HCT116 (cell line): Measurements from ENCODE around the gene FRMD8. TPM values are rescaled to one million over a fixed set of nuclear protein-coding genes. Genes with fewer than 3 reads are reported as not detected.
A peak's percentile ranks its signal among the peaks of the same experiment; 100 is the strongest.

Experiments used
- ATAC-seq: fragments of 200-7000 bp; cut with Tn5 transposase; 2 replicates; pipeline ENCODE4 v1.9.1; 2020; ENCODE audit warnings: mild to moderate bottlenecking, moderate library complexity
- BruUV-seq: library from RNA; stranded (reverse); fragments of 400-500 nt; replicated peaks from 2 replicates; lab custom pipeline; 2021; lab: Mats Ljungman, UMichigan
- CTCF ChIA-PET: fragments of 300-600 bp; sonication (Branson Sonifier 250); formaldehyde crosslinking; loops from one replicate; lab custom pipeline; 2021; ENCODE audit warnings: antibody characterized with exemption; lab: Charles Lee
- POLR2A ChIA-PET: fragments of 300-600, 350-600 bp; sonication (Branson Sonifier 250); formaldehyde crosslinking; loops from one replicate; lab custom pipeline; 2021; ENCODE audit warnings: antibody characterized with exemption; lab: Charles Lee
- RAD21 ChIA-PET, 2 experiments: fragments of 300-600 bp; sonication (Branson Sonifier 250); formaldehyde crosslinking; loops; one replicate each; lab custom pipeline; 2023; ENCODE audit warnings: low total read pairs in 2 of 2; ENCODE audit not compliant: uncharacterized antibody in 2 of 2, unreplicated experiment in 2 of 2, low non-redundant PET in 1 of 2; lab: Charles Lee
- DNase-seq: peaks from one replicate; pipeline ENCODE4 v3.0.0-alpha.2; 2010; ENCODE audit warnings: low read depth, low spot score
- H2AFZ ChIP-seq: fragments of 200-600 bp; shearing (Covaris generic), sonication (generic); 2 replicates; pipeline ENCODE4 v1.6.1; 2017; ENCODE audit warnings: low read depth, mixed run types, mixed read lengths, antibody characterized with exemption, low read length; ENCODE audit not compliant: poor library complexity, severe bottlenecking
- H3K27ac ChIP-seq: 2 replicates; pipeline ENCODE4 v1.5.1; 2012; ENCODE audit warnings: low read depth, low read length
- H3K27me3 ChIP-seq: fragments of 200-600 bp; sonication (generic); 2 replicates; pipeline ENCODE4 v1.6.1; 2016; ENCODE audit warnings: mixed run types, low read length, mixed read lengths; ENCODE audit not compliant: insufficient read depth
- H3K36me3 ChIP-seq, 2 experiments: fragments of 200-500 bp in 1 of 2; fragments of 200-600 bp in 1 of 2; sonication (Bioruptor generic) in 1 of 2; sonication (generic) in 1 of 2; 2 replicates each; pipeline versions ENCODE4 v1.5.1 to v1.6.1; 2014 to 2016; ENCODE audit warnings: low read length in 2 of 2, inconsistent platforms in 1 of 2, mixed read lengths in 1 of 2, mixed run types in 1 of 2; ENCODE audit not compliant: insufficient read depth in 2 of 2, control insufficient read depth in 1 of 2
- H3K4me1 ChIP-seq, 2 experiments: fragments of 200-600 bp in 1 of 2; sonication (generic) in 1 of 2; 2 replicates each; pipeline versions ENCODE4 v1.5.1 to v1.6.1; 2012 to 2017; ENCODE audit warnings: low read length in 2 of 2, inconsistent platforms in 1 of 2, mild to moderate bottlenecking in 1 of 2, mixed read lengths in 1 of 2, mixed run types in 1 of 2, moderate library complexity in 1 of 2; ENCODE audit not compliant: insufficient read depth in 2 of 2, control insufficient read depth in 1 of 2
- H3K4me2 ChIP-seq: fragments of 200-600 bp; sonication (generic); 2 replicates; pipeline ENCODE4 v1.6.1; 2017; ENCODE audit warnings: mixed run types, low read length, mixed read lengths
- H3K4me3 ChIP-seq, 2 experiments: fragments of 200-600 bp in 1 of 2; sonication (generic) in 1 of 2; replicated peaks in 1 of 2; 2 replicates each; pipeline ENCODE4 v1.5.1; 2011 to 2016; ENCODE audit warnings: low read length in 2 of 2, control low read depth in 1 of 2, low read depth in 1 of 2, mild to moderate bottlenecking in 1 of 2, mixed read lengths in 1 of 2, mixed run types in 1 of 2
- H3K79me2 ChIP-seq: fragments of 200-600 bp; sonication (generic); 2 replicates; pipeline ENCODE4 v1.6.1; 2017; ENCODE audit warnings: mild to moderate bottlenecking, mixed run types, low read length, moderate library complexity, mixed read lengths; ENCODE audit not compliant: insufficient read depth
- H3K9ac ChIP-seq: fragments of 200-600 bp; sonication (generic); 2 replicates; pipeline ENCODE4 v1.6.1; 2016; ENCODE audit warnings: low read length, mixed read lengths
- H3K9me2 ChIP-seq: fragments of 200-600 bp; sonication (generic), shearing (Covaris generic); 2 replicates; pipeline ENCODE4 v1.6.1; 2017; ENCODE audit warnings: mixed run types, mild to moderate bottlenecking, moderate library complexity; ENCODE audit not compliant: insufficient read depth
- H3K9me3 ChIP-seq, 2 experiments: fragments of 200-500 bp in 1 of 2; fragments of 200-600 bp in 1 of 2; sonication (Bioruptor generic) in 1 of 2; sonication (generic) in 1 of 2; 2 replicates each; pipeline ENCODE4 v1.6.1; 2014 to 2017; ENCODE audit warnings: low read length in 2 of 2, mixed read lengths in 2 of 2, inconsistent platforms in 1 of 2, low read depth in 1 of 2, mild to moderate bottlenecking in 1 of 2, mixed run types in 1 of 2, moderate library complexity in 1 of 2; ENCODE audit not compliant: control insufficient read depth in 1 of 2, insufficient read depth in 1 of 2
- H4K20me1 ChIP-seq: fragments of 200-600 bp; sonication (generic), shearing (Covaris generic); 2 replicates; pipeline ENCODE4 v1.6.1; 2017; ENCODE audit warnings: mixed run types, mild to moderate bottlenecking, moderate library complexity; ENCODE audit not compliant: insufficient read depth
- ELF1 ChIP-seq: IDR thresholded peaks from 2 replicates; pipeline ENCODE4 v1.6.1; 2012; ENCODE audit warnings: low read depth, borderline replicate concordance
- EZH2 ChIP-seq: fragments of 200-600 bp; sonication (generic); IDR thresholded peaks from 2 replicates; pipeline ENCODE4 v1.6.1; 2017; ENCODE audit warnings: antibody characterized with exemption, mixed run types
- JUND ChIP-seq: IDR thresholded peaks from 2 replicates; pipeline ENCODE4 v1.6.1; 2012
- POLR2A ChIP-seq: IDR thresholded peaks from 2 replicates; pipeline ENCODE4 v1.7.0; 2011; ENCODE audit warnings: borderline replicate concordance; ENCODE audit not compliant: insufficient read depth, insufficient read length; ENCODE audit errors: extremely low read depth
- POLR2AphosphoS5 ChIP-seq: IDR thresholded peaks from 2 replicates; pipeline ENCODE4 v1.6.1; 2011; ENCODE audit warnings: mild to moderate bottlenecking, low read depth, low read length, moderate library complexity
- SRF ChIP-seq: IDR thresholded peaks from 2 replicates; pipeline ENCODE4 v1.6.1; 2012; ENCODE audit warnings: low read depth
- TCF7L2 ChIP-seq: IDR thresholded peaks from 2 replicates; pipeline ENCODE4 v1.7.0; 2011; ENCODE audit warnings: borderline replicate concordance, inconsistent platforms; ENCODE audit not compliant: insufficient read depth, insufficient read length; ENCODE audit errors: extremely low read depth
- YY1 ChIP-seq: IDR thresholded peaks from 2 replicates; pipeline ENCODE4 v1.6.1; 2011; ENCODE audit warnings: low read length, low read depth, moderate library complexity, mild to moderate bottlenecking; ENCODE audit not compliant: insufficient replicate concordance; ENCODE audit errors: extremely low read depth
- ZFX ChIP-seq: fragments of 450-650 bp; IDR thresholded peaks from 2 replicates; pipeline ENCODE4 v1.6.1; 2017
- intact Hi-C: fragments of 100-400 bp; cut with micrococcal nuclease; formaldehyde crosslinking; loops from 2 replicates; pipeline ENCODE4 v1.10.0; 2022
- total RNA-seq: library from RNA; stranded (reverse); gene quantifications from one replicate; pipeline ENCODE4 v1.2.1, GENCODE V29; 2021; ENCODE audit not compliant: unreplicated experiment
- TF ChIP-seq, protein P1 (sequence below), 3 experiments: fragments of 200-600 bp in 1 of 3; sonication (generic) in 1 of 3; IDR thresholded peaks in 2 of 3; conservative IDR thresholded peaks in 1 of 3; 2 replicates each; pipeline ENCODE4 v1.5.1; 2012 to 2017; ENCODE audit warnings: low read depth in 2 of 3, low read length in 2 of 3, antibody characterized with exemption in 1 of 3, borderline replicate concordance in 1 of 3, control low read depth in 1 of 3, mild to moderate bottlenecking in 1 of 3, mixed read lengths in 1 of 3, mixed run types in 1 of 3, moderate library complexity in 1 of 3; ENCODE audit not compliant: insufficient read depth in 1 of 3
- TF ChIP-seq, protein P2 (sequence below): IDR thresholded peaks from 2 replicates; pipeline ENCODE4 v1.6.1; 2011; ENCODE audit warnings: mild to moderate bottlenecking, low read length, moderate library complexity; ENCODE audit not compliant: insufficient replicate concordance; ENCODE audit errors: extremely low read depth
- TF ChIP-seq, protein P3 (sequence below): IDR thresholded peaks from 2 replicates; pipeline ENCODE4 v1.6.1; 2012

FRMD8 gene
- total RNA-seq, 1 experiment from 2014 or later: 35.8 TPM

DNA sequence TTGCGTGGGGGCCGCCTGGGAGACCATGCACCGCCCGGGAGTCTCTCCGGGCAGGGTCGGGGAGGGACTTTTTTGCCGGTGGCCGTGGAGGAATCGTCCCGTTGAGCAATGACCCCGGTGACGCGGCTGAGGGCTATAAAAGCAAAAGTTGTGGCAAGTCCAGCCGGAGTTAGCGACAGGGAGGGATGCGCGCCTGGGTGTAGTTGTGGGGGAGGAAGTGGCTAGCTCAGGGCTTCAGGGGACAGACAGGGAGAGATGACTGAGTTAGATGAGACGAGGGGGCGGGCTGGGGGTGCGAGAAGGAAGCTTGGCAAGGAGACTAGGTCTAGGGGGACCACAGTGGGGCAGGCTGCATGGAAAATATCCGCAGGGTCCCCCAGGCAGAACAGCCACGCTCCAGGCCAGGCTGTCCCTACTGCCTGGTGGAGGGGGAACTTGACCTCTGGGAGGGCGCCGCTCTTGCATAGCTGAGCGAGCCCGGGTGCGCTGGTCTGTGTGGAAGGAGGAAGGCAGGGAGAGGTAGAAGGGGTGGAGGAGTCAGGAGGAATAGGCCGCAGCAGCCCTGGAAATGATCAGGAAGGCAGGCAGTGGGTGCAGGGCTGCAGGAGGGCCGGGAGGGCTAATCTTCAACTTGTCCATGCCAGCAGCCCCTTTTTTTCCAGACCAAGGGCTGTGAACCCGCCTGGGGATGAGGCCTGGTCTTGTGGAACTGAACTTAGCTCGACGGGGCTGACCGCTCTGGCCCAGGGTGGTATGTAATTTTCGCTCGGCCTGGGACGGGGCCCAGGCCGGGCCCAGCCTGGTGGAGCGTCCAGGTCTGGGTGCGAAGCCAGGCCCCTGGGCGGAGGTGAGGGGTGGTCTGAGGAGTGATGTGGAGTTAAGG, 36.4 kb downstream of the FRMD8 start, which contains the start of gene NEAT1:
TSS of gene NEAT1 (plus strand) at position 166 of the 883 bp plus-strand sequence.
- Histone ChIP-seq H3K9ac (peak within 1 kb of the TSS; percentile 95), H3K36me3 (peaks cover 0 to 8% of the 10 kb centered on the region in 2 experiments; a peak in 1 of 4 replicates), H3K4me1 (peaks cover 63 to 100% of the 10 kb centered on the region in 2 experiments), H3K27me3 (no peaks in the 10 kb centered on the region), H3K9me3 (no peaks in the 10 kb centered on the region), H3K4me3 (peak within 1 kb of the TSS; percentile 77 to 92), H3K27ac (peak within 1 kb of the TSS; percentile 100)
- BruUV-seq: TSS peak; percentile 59
- ChIA-PET RAD21 (interaction anchor here in 1 of 2 experiments (0.9 kb wide), 1 partner anchor 69 kb away, joined by 3 read pairs; no protein-coding TSS in a partner anchor), POLR2A (interaction anchor here (0.6 to 15.5 kb wide), 41 partner anchors 10 to 480 kb away, joined by 3 to 910 read pairs (median 4); partner anchors contain the start of genes CCDC85B, DPF2, MALAT1 and PCNX3)
- TF ChIP-seq, protein P1, sequence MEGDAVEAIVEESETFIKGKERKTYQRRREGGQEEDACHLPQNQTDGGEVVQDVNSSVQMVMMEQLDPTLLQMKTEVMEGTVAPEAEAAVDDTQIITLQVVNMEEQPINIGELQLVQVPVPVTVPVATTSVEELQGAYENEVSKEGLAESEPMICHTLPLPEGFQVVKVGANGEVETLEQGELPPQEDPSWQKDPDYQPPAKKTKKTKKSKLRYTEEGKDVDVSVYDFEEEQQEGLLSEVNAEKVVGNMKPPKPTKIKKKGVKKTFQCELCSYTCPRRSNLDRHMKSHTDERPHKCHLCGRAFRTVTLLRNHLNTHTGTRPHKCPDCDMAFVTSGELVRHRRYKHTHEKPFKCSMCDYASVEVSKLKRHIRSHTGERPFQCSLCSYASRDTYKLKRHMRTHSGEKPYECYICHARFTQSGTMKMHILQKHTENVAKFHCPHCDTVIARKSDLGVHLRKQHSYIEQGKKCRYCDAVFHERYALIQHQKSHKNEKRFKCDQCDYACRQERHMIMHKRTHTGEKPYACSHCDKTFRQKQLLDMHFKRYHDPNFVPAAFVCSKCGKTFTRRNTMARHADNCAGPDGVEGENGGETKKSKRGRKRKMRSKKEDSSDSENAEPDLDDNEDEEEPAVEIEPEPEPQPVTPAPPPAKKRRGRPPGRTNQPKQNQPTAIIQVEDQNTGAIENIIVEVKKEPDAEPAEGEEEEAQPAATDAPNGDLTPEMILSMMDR (IDR thresholded peaks at IDR 0.05 in 2 of 3, conservative IDR thresholded peaks at IDR 0.05 in 1 of 3; ENCODE audit: borderline replicate concordance in 1 of 3, insufficient read depth in 1 of 3, low read depth in 2 of 3, low read length in 2 of 3): no peak
- TF ChIP-seq YY1 (peak; percentile 84), POLR2A (peak; percentile 100), ELF1 (no peak), SRF (no peak), ZFX (peak; percentile 56; the same call in 1 of the 2 replicates), POLR2AphosphoS5 (peak; percentile 99), EZH2 (no peak), JUND (no peak), TCF7L2 (peak; percentile 46)
- TF ChIP-seq, protein P2, sequence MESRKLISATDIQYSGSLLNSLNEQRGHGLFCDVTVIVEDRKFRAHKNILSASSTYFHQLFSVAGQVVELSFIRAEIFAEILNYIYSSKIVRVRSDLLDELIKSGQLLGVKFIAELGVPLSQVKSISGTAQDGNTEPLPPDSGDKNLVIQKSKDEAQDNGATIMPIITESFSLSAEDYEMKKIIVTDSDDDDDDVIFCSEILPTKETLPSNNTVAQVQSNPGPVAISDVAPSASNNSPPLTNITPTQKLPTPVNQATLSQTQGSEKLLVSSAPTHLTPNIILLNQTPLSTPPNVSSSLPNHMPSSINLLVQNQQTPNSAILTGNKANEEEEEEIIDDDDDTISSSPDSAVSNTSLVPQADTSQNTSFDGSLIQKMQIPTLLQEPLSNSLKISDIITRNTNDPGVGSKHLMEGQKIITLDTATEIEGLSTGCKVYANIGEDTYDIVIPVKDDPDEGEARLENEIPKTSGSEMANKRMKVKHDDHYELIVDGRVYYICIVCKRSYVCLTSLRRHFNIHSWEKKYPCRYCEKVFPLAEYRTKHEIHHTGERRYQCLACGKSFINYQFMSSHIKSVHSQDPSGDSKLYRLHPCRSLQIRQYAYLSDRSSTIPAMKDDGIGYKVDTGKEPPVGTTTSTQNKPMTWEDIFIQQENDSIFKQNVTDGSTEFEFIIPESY: peak; percentile 82
- TF ChIP-seq, protein P3, sequence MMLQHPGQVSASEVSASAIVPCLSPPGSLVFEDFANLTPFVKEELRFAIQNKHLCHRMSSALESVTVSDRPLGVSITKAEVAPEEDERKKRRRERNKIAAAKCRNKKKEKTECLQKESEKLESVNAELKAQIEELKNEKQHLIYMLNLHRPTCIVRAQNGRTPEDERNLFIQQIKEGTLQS: no peak
- TF ChIP-seq, all 23 proteins: peak for 6
- ATAC-seq: peak; percentile 23
- H2AFZ ChIP-seq: no peak within 1 kb of the TSS
- H3K9me2 ChIP-seq: no peaks in the 10 kb centered on the region
- intact Hi-C loops: no loop called here
- peaks cover 29% of the 10 kb centered on the region for H4K20me1 ChIP-seq
- DNase-seq: peak; percentile 79
- H3K79me2 ChIP-seq: peaks cover 52% of the 10 kb centered on the region
- CTCF ChIA-PET: interaction anchor here (0.7 kb wide), 1 partner anchor 148 kb away, joined by 3 read pairs; no protein-coding TSS in a partner anchor
- peak within 1 kb of the TSS; percentile 96 for H3K4me2 ChIP-seq
